Measurements from ENCODE around the gene CFAP45. TPM values are rescaled to one million over a fixed set of nuclear protein-coding genes. Genes with fewer than 3 reads are reported as not detected.

CFAP45 gene
- total and polyA plus RNA-seq, 9 of the 15 experiments (the other 6 are each of a cell fraction or from before 2014, with no cell fraction given) = 0.65 to 2.4 (median 1.5) TPM

DNA sequence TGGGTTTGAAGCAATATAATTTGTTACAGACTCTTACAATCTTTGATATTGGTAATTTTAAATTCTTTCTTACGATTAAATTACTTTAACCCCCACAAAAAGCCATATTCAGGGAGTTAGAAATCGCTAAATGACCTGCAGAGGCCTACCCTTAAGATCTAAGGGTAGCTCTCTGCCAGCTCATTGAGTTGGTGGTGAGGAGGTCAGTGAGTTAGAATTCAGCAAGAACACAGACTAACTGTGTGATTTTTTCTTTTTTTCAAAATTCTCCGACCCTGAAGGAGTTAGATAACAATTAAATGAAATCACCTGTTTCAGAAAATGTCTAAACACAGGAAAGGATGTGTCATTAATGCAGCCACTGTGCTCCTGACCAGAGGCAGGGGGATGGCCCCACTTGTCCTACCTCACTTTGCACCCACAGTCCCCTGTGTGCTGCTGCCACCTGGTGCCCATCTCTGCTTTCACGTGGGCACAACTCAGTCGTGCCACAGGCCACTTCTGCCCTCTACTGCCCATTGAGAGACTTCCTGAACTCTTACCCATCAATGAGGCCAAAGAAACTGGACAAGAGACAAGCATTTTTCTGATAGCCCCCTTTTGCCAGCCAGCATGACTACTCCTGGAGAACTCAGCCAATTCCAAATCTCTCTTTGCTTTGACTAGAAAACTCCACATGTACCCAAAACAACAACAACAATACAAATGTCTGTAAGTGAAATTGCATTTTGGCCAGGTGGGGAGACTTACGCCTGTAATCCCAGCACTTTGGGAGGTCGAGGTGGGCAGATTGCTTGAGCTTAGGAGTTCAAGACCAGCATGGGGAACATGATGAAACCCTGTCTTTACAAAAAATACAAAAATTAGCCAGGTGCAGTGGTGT, 8.4 kb downstream of the CFAP45 start (continued):
- TF ChIP-seq, protein P1, sequence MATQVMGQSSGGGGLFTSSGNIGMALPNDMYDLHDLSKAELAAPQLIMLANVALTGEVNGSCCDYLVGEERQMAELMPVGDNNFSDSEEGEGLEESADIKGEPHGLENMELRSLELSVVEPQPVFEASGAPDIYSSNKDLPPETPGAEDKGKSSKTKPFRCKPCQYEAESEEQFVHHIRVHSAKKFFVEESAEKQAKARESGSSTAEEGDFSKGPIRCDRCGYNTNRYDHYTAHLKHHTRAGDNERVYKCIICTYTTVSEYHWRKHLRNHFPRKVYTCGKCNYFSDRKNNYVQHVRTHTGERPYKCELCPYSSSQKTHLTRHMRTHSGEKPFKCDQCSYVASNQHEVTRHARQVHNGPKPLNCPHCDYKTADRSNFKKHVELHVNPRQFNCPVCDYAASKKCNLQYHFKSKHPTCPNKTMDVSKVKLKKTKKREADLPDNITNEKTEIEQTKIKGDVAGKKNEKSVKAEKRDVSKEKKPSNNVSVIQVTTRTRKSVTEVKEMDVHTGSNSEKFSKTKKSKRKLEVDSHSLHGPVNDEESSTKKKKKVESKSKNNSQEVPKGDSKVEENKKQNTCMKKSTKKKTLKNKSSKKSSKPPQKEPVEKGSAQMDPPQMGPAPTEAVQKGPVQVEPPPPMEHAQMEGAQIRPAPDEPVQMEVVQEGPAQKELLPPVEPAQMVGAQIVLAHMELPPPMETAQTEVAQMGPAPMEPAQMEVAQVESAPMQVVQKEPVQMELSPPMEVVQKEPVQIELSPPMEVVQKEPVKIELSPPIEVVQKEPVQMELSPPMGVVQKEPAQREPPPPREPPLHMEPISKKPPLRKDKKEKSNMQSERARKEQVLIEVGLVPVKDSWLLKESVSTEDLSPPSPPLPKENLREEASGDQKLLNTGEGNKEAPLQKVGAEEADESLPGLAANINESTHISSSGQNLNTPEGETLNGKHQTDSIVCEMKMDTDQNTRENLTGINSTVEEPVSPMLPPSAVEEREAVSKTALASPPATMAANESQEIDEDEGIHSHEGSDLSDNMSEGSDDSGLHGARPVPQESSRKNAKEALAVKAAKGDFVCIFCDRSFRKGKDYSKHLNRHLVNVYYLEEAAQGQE (IDR thresholded peaks at IDR 0.05; ENCODE audit: borderline replicate concordance) = peak; percentile 90
- TF ChIP-seq, protein P1 (CRISPR knock-in tag; IDR thresholded peaks at IDR 0.05; ENCODE audit: low read depth) = no peak
- TF ChIP-seq, protein P2, sequence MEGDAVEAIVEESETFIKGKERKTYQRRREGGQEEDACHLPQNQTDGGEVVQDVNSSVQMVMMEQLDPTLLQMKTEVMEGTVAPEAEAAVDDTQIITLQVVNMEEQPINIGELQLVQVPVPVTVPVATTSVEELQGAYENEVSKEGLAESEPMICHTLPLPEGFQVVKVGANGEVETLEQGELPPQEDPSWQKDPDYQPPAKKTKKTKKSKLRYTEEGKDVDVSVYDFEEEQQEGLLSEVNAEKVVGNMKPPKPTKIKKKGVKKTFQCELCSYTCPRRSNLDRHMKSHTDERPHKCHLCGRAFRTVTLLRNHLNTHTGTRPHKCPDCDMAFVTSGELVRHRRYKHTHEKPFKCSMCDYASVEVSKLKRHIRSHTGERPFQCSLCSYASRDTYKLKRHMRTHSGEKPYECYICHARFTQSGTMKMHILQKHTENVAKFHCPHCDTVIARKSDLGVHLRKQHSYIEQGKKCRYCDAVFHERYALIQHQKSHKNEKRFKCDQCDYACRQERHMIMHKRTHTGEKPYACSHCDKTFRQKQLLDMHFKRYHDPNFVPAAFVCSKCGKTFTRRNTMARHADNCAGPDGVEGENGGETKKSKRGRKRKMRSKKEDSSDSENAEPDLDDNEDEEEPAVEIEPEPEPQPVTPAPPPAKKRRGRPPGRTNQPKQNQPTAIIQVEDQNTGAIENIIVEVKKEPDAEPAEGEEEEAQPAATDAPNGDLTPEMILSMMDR (IDR thresholded peaks at IDR 0.05 in 2 of 3, conservative IDR thresholded peaks at IDR 0.05 in 1 of 3; ENCODE audit: insufficient read depth in 2 of 3, low read depth in 1 of 3, low read length in 3 of 3) = peak; percentile 84 to 99 (median 98)
- TF ChIP-seq ARID2 (IDR thresholded peaks at IDR 0.05) = peak; percentile 91
- TF ChIP-seq BHLHE40 (IDR thresholded peaks at IDR 0.05; ENCODE audit: low read length) = 0 out of 2 replicates have a peak, but pooled peaks have one; percentile 35
- peak; percentile 92 for TF ChIP-seq EGR1 (conservative IDR thresholded peaks at IDR 0.05)
- TF ChIP-seq FOXA1 (IDR thresholded peaks at IDR 0.05; ENCODE audit: borderline replicate concordance) = no peak
- TF ChIP-seq JUN (IDR thresholded peaks at IDR 0.05; ENCODE audit: borderline replicate concordance, low read depth, low read length) = 0 out of 2 replicates have a peak, but pooled peaks have one; percentile 27
- no peak for TF ChIP-seq JUN (CRISPR knock-in tag; IDR thresholded peaks at IDR 0.05; ENCODE audit: borderline replicate concordance)
- TF ChIP-seq, protein P3, sequence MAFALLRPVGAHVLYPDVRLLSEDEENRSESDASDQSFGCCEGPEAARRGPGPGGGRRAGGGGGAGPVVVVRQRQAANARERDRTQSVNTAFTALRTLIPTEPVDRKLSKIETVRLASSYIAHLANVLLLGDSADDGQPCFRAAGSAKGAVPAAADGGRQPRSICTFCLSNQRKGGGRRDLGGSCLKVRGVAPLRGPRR (CRISPR knock-in tag; IDR thresholded peaks at IDR 0.05) = no peak

Data from K562 (cell line).